HEK293 (cell line): ENCODE data around the gene ZNF485.

Source experiments
- CTCF ChIA-PET: fragments of 350-600 bp; formaldehyde crosslinking; extraction: SDS; loops from one replicate; lab custom pipeline; 2021; ENCODE audit warnings: antibody characterized with exemption; lab: Yijun Ruan, JAX
- POLR2A ChIA-PET: fragments of 300-600 bp; formaldehyde crosslinking; extraction: SDS; loops from one replicate; lab custom pipeline; 2020; ENCODE audit warnings: antibody characterized with exemption, inconsistent platforms; lab: Yijun Ruan, JAX
- H3K27ac ChIP-seq: fragments of 200-500 bp; sonication (Bioruptor generic); 2 replicates; pipeline ENCODE4 v1.5.1; 2014; ENCODE audit warnings: low read depth, low read length, control low read depth, inconsistent platforms; ENCODE audit errors: extremely low read depth
- H3K36me3 ChIP-seq, 2 experiments: fragments of 200-500 bp in 1 of 2; sonication (Bioruptor generic) in 1 of 2; 1 replicate in 1 of 2; 2 replicates in 1 of 2; pipeline ENCODE4 v1.5.1; 2014 to 2017; ENCODE audit warnings: inconsistent platforms in 2 of 2, low read length in 2 of 2; ENCODE audit not compliant: control insufficient read depth in 2 of 2, insufficient read depth in 1 of 2
- H3K4me1 ChIP-seq: fragments of 200-500 bp; sonication (Bioruptor generic); 2 replicates; pipeline ENCODE4 v1.5.1; 2014; ENCODE audit warnings: mild to moderate bottlenecking, low read length, inconsistent platforms; ENCODE audit not compliant: control insufficient read depth, insufficient read depth
- H3K4me3 ChIP-seq: 2 replicates; pipeline ENCODE4 v1.5.1; 2011; ENCODE audit warnings: low read depth, mild to moderate bottlenecking, control low read depth, low read length, moderate library complexity
- H3K9me3 ChIP-seq: fragments of 200-500 bp; sonication (Bioruptor generic); 2 replicates; pipeline ENCODE4 v1.5.1; 2014; ENCODE audit warnings: low read depth, low read length, inconsistent platforms; ENCODE audit not compliant: control insufficient read depth, insufficient read depth
- HOXD13 ChIP-seq: sonication (generic); formaldehyde crosslinking; IDR thresholded peaks from 2 replicates; pipeline ENCODE4 v1.8.0; 2022; ENCODE audit warnings: missing genetic modification reagents, borderline replicate concordance
- OSR2 ChIP-seq: fragments of 450-650 bp; formaldehyde crosslinking; IDR thresholded peaks from 2 replicates; pipeline ENCODE4 v1.5.1; 2016; ENCODE audit warnings: missing biosample characterization, missing genetic modification characterization
- PRDM1 ChIP-seq: fragments of 450-650 bp; formaldehyde crosslinking; IDR thresholded peaks from 2 replicates; pipeline ENCODE4; 2016; ENCODE audit warnings: missing biosample characterization, missing genetic modification characterization
- SALL2 ChIP-seq: fragments of 450-650 bp; formaldehyde crosslinking; IDR thresholded peaks from 2 replicates; pipeline ENCODE4 v1.5.0; 2017; ENCODE audit warnings: missing biosample characterization, mild to moderate bottlenecking, missing genetic modification characterization, borderline replicate concordance
- SCRT2 ChIP-seq: fragments of 450-650 bp; formaldehyde crosslinking; IDR thresholded peaks from 2 replicates; pipeline ENCODE4 v1.5.1; 2016; ENCODE audit warnings: missing biosample characterization, missing genetic modification characterization
- ZIC2 ChIP-seq: fragments of 450-650 bp; formaldehyde crosslinking; IDR thresholded peaks from 2 replicates; pipeline ENCODE4 v1.5.1; 2016; ENCODE audit warnings: missing biosample characterization, missing genetic modification characterization
- ZNF114 ChIP-seq: fragments of 450-650 bp; formaldehyde crosslinking; IDR thresholded peaks from 2 replicates; pipeline ENCODE4 v1.5.0; 2017; ENCODE audit warnings: missing biosample characterization, missing genetic modification characterization
- ZNF211 ChIP-seq: fragments of 450-650 bp; formaldehyde crosslinking; IDR thresholded peaks from 2 replicates; pipeline ENCODE4 v1.5.1; 2016; ENCODE audit warnings: low read depth, missing biosample characterization, missing genetic modification characterization
- ZNF221 ChIP-seq: fragments of 450-650 bp; formaldehyde crosslinking; IDR thresholded peaks from 2 replicates; pipeline ENCODE4 v1.5.1; 2017; ENCODE audit warnings: missing biosample characterization, missing genetic modification characterization, borderline replicate concordance
- ZNF239 ChIP-seq: fragments of 450-650 bp; formaldehyde crosslinking; IDR thresholded peaks from 2 replicates; pipeline ENCODE4 v1.5.1; 2016; ENCODE audit warnings: missing biosample characterization, missing genetic modification characterization
- ZNF341 ChIP-seq: fragments of 450-650 bp; formaldehyde crosslinking; IDR thresholded peaks from 2 replicates; pipeline ENCODE4; 2016; ENCODE audit warnings: low read depth, missing biosample characterization, missing genetic modification characterization
- ZNF366 ChIP-seq: fragments of 450-650 bp; formaldehyde crosslinking; conservative IDR thresholded peaks from 2 replicates; pipeline ENCODE4 v1.5.1; 2016; ENCODE audit warnings: missing biosample characterization, missing genetic modification characterization
- ZNF555 ChIP-seq: fragments of 450-650 bp; formaldehyde crosslinking; conservative IDR thresholded peaks from 2 replicates; pipeline ENCODE4 v1.5.1; 2017; ENCODE audit warnings: missing biosample characterization, mild to moderate bottlenecking, missing genetic modification characterization, inconsistent platforms
- ZNF561 ChIP-seq: fragments of 450-650 bp; IDR thresholded peaks from 2 replicates; pipeline ENCODE4 v1.5.1; 2018; ENCODE audit warnings: missing biosample characterization, missing genetic modification characterization, borderline replicate concordance
- ZNF624 ChIP-seq: fragments of 450-650 bp; formaldehyde crosslinking; IDR thresholded peaks from 2 replicates; pipeline ENCODE4 v1.5.1; 2017; ENCODE audit warnings: missing biosample characterization, missing genetic modification characterization
- ZNF747 ChIP-seq: fragments of 450-650 bp; formaldehyde crosslinking; IDR thresholded peaks from 2 replicates; pipeline ENCODE4 v1.5.1; 2016; ENCODE audit warnings: missing biosample characterization, missing genetic modification characterization
- ZXDB ChIP-seq: fragments of 450-650 bp; formaldehyde crosslinking; IDR thresholded peaks from 2 replicates; pipeline ENCODE4 v1.5.1; 2016; ENCODE audit warnings: missing biosample characterization, missing genetic modification characterization
- TF ChIP-seq, protein P1 (sequence below): fragments of 450-650 bp; IDR thresholded peaks from 2 replicates; pipeline ENCODE4 v1.5.1; 2018; ENCODE audit warnings: missing biosample characterization, missing genetic modification characterization

ZNF485 gene

DNA sequence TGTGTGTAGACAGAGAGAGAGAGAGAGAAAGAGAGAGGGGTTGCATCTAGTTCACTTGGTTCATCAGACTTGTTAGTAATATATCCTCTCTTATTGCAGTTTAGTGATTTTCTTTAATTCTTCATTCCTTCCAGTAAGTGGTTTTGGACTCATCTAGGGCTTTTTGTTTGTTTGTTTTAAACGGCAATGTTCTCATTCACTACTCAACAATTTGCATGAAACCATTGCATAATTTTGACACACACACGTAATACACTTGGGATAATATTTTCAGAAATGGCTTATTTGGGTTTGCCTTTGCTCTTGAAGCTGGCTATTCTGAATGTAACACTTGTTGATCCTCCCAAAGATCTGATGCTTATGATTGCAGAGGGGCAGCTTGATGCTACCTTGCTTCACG, 58.8 kb downstream of the ZNF485 start:
- TF ChIP-seq SCRT2 (tag by site-specific recombination), result peak; percentile 79
- no peak for TF ChIP-seq ZNF555
- TF ChIP-seq, protein P1, sequence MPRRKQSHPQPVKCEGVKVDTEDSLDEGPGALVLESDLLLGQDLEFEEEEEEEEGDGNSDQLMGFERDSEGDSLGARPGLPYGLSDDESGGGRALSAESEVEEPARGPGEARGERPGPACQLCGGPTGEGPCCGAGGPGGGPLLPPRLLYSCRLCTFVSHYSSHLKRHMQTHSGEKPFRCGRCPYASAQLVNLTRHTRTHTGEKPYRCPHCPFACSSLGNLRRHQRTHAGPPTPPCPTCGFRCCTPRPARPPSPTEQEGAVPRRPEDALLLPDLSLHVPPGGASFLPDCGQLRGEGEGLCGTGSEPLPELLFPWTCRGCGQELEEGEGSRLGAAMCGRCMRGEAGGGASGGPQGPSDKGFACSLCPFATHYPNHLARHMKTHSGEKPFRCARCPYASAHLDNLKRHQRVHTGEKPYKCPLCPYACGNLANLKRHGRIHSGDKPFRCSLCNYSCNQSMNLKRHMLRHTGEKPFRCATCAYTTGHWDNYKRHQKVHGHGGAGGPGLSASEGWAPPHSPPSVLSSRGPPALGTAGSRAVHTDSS (tag by site-specific recombination), result no peak
- TF ChIP-seq ZNF114 (tag by site-specific recombination), result no peak
- no peak overlapping the region for H3K27ac ChIP-seq
- H3K36me3 ChIP-seq, result no peaks in the 10 kb centered on the region
- ChIA-PET CTCF (interaction anchor here (0.6 kb wide), 1 partner anchor 186 kb away, joined by 3 read pairs; no protein-coding TSS in a partner anchor), POLR2A (no interaction called here)
- no peaks in the 10 kb centered on the region for H3K4me1 ChIP-seq
- H3K9me3 ChIP-seq, result no peaks in the 10 kb centered on the region
- no peak overlapping the region for H3K4me3 ChIP-seq

DNA sequence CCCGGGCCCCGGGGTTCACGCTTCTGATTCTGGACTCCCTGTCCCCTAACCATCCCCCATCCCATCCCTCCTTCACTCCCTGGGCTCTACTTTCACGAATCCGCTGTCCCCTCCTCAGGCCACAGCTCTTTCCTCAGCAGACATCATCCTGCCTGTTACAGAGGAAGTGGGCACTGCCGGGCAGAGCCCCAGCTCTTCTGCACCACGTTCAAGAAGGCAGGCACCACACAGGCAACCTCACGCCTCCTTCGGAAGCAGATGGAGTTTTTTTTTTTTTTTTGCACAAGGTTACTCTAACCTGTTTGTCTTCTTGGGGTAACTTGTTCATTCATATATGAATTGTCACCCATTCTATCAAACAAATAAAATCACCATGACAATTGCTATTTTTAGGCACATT, 60.3 kb downstream of the ZNF485 start:
- Histone ChIP-seq H3K4me3 (no peak overlapping the region), H3K27ac (no peak overlapping the region), H3K4me1 (no peaks in the 10 kb centered on the region), H3K9me3 (no peaks in the 10 kb centered on the region), H3K36me3 (no peaks in the 10 kb centered on the region)
- POLR2A ChIA-PET, result no interaction called here
- CTCF ChIA-PET, result interaction anchor here (0.6 kb wide), 1 partner anchor 974 kb away, joined by 3 read pairs; no protein-coding TSS in a partner anchor
- TF ChIP-seq ZNF561 (tag by site-specific recombination) (no peak), SALL2 (no peak), ZNF341 (tag by site-specific recombination) (no peak), ZNF624 (no peak), ZNF221 (tag by site-specific recombination) (no peak), ZXDB (no peak), ZNF366 (tag by site-specific recombination) (no peak), ZIC2 (tag by site-specific recombination) (no peak), SCRT2 (tag by site-specific recombination) (no peak), ZNF239 (tag by site-specific recombination) (no peak), HOXD13 (no peak), OSR2 (tag by site-specific recombination) (no peak), ZNF211 (tag by site-specific recombination) (no peak)

DNA sequence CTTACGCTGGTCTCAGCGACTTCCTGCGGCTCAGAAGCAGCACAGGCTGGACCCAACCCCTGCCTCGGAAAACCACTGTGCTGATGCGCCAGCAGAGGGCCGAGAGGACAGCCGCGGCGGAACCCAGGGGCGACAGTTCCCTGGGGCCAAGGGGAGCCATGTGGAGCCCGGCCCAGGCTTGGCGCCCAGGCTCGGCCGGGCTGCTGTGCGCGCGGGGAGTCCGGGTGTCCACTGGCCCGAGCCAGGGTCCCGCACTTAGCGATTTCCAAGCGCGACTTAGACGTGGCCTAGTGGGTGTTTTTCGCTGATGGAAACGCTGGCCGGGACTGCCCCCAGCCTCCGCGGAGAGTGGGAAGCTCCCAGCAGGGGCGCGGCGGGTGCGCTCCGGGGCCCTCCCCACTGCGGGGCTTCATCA, 61.1 kb downstream of the ZNF485 start:
- H3K27ac ChIP-seq, result no peak overlapping the region
- no peaks in the 10 kb centered on the region for H3K4me1 ChIP-seq
- TF ChIP-seq PRDM1 (tag by site-specific recombination) (no peak), ZNF747 (tag by site-specific recombination) (no peak)
- no peaks in the 10 kb centered on the region for H3K9me3 ChIP-seq
- H3K36me3 ChIP-seq, result no peaks in the 10 kb centered on the region
- no peak overlapping the region for H3K4me3 ChIP-seq
- ChIA-PET POLR2A (no interaction called here), CTCF (no interaction called here)
